ENCODE results near the gene CACNB2.

DNA sequence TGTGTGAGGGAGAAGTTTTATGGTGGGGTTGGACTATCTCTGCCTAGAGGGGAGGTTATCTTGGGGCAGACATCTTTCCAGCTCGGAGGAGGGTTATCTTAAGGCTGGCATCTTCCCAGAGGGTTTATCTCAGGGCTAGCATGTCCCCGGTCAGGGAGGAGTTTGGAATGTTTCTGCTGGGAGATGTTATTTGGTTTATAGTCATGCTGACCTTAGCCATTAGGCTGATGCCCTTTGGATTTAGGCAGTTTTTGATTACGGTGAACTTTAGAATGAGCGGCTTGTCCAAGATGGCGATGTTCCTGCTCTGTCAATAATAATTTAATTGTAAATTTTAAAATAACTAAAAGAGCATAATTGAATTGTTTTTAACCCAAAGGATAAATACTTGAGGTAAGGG lies 236.4 kb downstream of the CACNB2 start:
- TF ChIP-seq POLR2A (IDR thresholded peaks at IDR 0.05), result no peak
- TF ChIP-seq, protein P1, sequence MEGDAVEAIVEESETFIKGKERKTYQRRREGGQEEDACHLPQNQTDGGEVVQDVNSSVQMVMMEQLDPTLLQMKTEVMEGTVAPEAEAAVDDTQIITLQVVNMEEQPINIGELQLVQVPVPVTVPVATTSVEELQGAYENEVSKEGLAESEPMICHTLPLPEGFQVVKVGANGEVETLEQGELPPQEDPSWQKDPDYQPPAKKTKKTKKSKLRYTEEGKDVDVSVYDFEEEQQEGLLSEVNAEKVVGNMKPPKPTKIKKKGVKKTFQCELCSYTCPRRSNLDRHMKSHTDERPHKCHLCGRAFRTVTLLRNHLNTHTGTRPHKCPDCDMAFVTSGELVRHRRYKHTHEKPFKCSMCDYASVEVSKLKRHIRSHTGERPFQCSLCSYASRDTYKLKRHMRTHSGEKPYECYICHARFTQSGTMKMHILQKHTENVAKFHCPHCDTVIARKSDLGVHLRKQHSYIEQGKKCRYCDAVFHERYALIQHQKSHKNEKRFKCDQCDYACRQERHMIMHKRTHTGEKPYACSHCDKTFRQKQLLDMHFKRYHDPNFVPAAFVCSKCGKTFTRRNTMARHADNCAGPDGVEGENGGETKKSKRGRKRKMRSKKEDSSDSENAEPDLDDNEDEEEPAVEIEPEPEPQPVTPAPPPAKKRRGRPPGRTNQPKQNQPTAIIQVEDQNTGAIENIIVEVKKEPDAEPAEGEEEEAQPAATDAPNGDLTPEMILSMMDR (IDR thresholded peaks at IDR 0.05), result no peak

Data from tibial nerve (tissue), 3 donors.